HG03066 (cell line): ENCODE data around the gene HIGD1A.

Experiments used
- ATAC-seq: cut with Tn5 transposase; IDR thresholded peaks from one replicate; pipeline ENCODE4 v1.9.1; 2021; ENCODE audit warnings: low read depth; ENCODE audit not compliant: unreplicated experiment

Gene HIGD1A

DNA sequence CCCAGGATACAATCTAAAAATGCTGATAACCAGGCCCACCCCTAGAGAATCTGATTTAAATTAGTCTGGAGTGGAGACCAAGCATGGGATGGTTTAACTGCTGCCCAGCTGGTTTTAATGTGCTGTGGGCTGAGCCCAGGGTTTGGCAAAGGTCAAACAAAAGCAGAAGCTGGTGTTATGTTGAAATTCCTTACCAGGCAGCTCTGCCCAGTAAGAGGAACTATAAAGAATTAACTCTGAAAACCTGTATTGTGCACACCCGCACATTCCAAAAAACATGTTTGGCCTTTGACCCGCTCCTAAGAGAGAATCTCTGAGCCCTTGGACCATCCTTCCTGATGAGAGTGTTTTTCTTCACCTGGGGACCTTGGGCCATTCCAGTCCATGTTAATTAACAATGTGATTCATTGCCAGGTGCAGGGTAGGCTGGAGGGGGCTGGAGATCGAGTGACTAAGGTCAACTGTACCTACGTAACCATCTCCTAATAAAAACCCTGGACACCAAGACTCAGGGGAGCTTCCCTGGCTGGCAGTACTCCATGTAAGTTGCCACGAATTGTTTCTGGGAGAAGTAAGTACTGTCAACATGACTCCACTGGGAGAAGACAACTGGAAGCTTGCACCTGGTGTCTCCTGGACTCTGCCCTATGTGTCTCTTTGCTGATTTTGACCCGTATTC is 42.1 kb downstream of the HIGD1A start:
- no peak for ATAC-seq

DNA sequence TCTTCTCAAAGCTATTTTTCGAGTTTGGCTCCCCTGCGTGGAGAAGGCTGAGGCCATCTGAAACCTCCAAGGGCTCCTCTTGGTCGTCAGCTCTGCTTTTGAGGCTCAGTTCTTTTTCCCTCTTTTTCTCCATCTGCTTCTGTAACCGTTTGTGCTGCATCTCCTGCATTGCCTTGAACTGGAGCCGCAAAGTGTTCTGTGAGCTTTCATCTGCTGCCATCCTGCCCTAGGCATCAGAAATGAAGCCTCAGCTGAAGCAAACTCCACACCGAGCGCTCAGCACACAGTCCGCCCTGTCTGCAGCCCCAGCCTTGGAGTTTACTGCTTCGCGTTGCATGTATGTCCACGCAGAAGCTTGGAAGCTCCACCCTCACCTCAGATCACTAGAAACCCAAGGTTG is 46.2 kb downstream of the HIGD1A start:
- ATAC-seq: no peak

DNA sequence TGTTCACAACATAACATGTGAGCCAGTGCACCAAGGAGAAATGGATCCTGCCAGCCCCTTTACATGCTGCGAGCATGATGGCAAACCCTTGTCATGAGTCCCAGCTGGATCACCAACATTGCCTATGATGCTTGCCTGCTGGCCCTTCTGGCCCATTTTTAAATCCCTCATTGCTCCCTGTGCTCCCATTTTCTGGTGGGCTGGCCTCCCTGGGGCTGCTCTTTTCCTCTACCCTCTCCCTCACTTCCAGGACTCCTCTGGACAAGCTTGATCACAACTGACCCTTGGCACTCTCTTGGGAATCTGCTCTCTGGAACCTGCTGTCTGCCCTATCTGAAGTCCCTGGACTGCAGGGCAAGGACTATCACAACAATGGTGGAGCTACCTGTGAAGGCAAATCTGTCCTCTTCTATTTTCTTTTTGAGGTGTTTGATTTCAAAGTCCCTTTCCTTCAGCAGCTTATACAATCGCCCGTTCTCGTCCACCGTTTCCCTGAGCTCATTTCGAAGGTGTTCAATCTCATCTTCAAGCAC is 47.5 kb downstream of the HIGD1A start:
- ATAC-seq: no peak

DNA sequence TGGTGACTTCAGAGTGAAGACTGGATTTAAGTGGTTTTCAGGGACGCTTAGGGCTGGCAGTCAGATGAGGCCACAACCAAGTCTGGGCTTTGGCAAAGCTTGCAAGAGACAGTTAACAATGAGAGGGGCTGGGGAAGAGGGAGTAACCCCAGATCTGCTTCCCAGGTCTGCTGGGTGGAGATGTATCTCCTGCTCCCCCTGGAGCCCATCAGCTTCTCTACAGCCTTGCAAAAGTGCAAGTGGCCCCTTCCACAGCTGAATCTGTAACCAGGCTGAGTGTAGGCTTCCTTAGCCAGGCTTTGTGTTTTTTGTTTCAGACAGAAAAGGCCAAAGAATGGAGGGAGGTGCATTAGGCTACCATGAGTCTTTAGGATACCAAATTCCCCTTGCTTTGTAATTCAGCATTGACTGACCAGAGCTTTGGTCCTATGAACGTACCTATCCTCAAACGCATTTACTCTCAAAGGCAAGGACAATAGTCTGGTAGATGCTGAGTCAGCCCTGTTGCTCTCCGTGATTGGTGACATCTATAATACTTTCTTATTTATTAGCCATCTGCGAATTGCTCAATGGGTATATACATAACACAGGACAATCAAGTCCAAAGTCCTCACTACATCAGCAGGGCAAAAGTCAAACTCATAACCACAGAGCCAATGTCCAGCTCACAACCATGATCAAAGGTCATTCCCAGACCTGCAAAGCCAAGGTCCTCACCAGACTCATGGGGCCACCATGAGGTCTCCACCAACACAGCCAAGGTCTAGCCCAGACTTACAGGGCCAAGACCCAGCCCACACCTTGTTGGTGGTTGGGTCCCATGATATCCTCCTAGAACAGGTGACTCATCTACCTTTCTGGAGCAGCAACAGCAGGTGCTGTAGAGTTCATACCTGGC is 48.4 kb downstream of the HIGD1A start:
- ATAC-seq: no peak

DNA sequence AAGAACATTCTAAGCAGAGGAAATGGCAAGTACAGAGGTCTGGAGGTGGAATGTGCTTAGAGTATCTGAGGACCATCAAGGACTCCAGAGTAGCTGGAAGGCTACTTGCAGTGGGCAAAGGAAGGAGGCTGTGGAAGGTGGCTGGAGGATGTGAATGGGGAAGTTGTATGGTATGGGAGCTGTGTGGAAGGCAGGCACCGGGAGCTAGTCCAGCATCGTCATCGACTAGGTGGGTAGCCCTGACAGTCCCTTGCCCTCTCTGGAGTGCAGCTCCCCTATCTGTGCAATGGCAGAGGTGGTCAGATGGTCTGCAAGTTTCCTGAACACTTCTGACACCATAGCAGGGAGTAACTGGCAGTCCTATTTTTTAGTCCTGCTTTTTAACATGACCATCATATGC is 50.5 kb downstream of the HIGD1A start:
- ATAC-seq: no peak

DNA sequence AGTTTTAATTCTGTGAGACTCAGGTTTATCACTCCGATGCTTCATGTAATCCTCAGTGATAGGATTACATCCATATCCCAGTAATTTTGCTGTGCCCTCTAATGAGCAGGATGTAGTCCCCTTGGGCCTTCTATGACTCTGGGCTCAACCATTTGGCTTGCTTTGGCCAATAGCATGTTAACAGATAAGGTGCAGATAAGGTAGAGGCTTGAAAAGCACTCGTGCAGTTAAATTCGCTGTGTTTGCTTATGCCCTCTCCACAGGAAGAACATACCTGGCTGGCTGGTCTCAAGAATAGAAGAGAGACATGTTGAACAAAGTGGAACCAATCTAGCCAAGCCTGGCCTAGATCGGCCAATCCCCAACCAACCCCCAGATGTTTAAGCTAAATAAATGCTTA is 51.3 kb downstream of the HIGD1A start:
- ATAC-seq: no peak

DNA sequence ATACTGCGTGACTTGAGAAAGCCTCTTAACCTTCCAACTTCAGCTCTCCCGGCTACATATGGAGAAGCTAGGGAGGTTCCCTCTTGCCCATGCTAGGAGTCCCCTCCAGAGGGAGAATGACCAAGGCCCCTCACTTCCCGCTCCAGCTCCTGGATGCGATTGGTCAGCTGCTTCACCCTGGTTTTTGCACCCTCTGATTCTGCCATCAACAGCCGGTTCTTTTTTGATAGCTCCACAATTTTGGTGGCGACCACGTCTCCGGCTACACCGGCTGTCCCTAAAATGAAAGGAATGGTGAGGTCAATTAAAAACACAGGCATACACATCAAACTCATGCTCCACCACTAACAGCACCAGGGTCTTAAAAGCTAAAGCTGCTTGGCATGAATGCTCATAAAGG is 51.8 kb downstream of the HIGD1A start:
- ATAC-seq: no peak

DNA sequence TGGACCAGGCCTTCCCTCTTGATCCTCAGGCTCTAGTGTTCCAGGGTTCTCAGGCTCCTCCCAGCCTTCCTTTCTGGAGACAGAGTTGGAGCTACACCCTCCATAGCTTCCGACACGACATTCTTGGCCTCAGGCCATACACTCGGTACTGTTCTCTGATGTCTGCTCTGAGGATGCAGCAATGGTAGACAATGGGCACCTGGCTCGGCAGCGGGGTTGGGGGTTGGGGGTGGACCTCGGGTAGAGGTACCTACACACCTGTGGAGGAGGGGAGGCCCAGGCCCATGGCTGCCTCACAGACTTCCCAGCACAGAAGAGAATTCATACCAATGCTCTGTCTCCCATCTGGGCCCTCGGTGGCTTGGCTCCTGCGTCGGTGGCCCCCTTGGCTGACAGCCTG is 52.7 kb downstream of the HIGD1A start:
- no peak for ATAC-seq

DNA sequence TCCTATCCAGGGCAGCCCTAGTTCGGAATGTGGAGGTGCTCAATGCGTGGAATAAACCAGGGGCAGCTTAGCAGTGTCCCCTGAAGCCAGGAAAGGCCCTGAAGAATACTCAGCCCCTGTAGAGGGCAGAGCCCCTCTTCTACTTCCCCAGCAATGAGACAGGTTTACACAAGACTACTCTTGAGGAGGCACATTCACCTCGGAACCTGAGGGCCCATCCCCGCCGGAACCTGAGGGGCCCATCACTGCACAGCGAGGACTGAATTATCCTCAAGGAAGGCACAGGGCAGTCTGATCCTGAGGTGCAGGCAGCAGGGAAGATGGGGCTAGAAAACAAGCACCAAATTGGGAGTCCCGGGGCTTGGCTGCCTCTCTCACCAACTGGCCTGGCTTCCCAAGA is 53.5 kb downstream of the HIGD1A start:
- no peak for ATAC-seq

DNA sequence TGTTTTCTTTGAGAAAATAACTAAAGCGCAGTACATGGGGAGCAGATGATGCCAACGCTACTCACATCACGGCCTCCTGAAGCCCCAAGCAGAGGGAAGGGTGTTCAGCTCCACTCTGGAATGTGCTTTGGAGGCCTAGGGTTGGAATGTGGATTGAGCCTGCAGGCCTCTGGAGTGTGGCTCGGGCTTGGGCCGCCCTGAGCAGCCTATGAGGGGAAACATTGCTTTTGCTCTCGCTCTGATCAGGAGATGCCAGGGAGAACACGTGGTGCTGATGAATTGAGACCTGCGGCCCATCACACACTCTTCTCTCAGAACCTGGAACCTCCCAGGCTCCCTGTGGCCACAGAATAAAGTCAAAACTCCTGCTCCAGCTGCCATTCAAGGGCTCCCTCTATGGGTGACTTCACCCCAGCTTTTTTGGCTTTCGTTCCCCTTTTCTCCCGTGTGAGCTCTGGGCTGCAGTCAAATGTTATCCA is 54.5 kb downstream of the HIGD1A start:
- ATAC-seq: no peak

DNA sequence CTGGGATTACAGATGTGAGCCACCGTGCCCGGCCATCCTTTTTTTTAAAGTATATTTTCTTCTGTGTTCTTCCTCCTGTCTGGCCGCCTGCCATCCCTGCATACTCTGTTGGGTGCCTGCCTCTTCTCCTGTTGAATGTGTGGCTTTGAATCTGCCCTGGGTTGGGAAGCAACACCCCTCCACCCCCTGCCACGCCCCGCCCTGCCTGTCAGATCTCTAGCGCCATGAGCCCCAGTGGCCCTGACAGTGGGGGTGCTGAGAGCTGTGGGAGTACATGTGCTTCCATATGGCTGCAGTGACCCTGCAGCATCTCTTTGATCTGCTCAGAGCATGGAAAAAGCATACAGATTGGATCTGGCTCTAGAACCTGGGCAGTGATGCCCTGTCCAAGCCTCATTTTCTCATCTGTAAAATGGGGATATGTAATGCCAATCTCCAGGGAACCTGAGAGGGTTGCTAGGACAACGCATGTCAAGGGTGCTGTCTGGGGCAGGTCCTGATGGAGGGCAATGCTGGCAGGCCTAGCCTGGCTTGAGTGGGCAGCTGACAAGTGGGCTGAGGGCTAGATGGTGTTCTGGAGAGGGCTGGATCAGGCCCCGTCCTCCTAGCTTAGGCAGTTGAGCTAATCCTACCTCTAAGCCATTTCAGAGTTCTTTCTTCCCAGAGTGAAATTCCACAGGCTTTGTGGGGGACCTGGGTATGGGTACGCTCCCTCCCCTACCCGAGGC is 55.1 kb downstream of the HIGD1A start:
- no peak for ATAC-seq

DNA sequence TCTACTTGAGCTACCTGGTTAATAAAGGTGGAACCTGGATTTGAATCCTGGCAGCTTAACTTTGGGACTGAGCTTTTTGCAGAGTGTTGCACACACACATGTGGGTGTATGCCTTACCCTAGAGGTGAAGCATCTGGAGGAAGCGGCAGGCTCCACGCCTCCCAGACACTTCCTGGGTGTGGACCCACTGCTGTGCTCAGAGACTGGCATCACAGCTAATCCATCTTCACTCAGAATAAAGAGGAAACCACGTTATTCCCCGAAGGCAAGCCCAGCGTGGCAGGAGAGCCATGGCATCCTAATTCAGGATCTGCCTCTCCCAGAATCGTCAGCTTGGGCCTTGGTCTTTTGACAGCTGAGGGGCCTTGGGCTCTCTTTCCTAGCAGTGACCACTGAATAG is 56.7 kb downstream of the HIGD1A start:
- ATAC-seq: no peak

DNA sequence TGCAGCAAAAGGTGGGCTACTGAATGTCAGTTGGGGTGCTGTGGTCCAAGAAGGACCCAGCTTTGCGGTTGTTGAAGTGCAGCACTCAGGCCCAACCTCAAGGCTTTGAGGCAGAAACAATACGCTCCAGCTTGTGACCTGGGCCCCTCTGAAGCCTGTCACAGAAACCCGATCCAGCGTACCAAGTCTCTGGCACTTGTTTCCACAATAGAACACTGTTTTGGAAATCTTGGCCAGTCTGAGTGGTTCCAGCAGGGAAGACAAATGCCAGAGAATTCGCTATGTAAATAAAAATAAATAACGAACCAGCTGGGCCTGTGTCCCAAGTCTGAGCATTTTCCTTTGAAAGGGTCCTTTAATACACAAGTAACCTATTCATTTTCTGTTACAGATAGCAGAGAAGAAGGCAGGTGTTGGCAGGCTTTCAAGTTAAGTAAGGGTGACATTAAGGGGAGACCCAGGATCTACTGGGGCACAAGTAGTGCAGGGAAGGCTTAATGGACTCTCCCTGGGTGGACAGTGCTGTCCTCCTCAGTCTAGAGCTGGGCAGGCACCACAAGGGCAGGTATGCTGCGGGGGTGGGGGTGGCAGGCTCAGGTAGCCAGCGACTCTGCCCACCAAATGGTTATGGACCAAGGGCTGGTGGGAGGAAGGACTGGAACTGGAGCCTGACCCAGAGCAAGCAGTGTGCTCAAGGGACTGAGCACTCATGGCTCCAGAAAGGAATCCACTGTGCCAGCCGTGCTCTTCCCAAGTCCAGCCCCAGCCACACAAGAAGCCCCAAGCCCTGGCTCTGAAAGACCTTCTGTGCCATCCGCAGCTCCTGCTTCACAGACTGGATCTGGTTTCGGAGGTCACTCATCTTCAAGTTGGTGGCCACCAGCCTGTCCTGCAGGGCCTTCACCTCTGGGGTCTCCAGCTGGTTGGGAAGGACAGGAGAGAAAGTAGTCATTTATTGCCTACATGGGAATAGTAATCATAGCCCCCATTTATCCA is 57.5 kb downstream of the HIGD1A start:
- no peak for ATAC-seq

DNA sequence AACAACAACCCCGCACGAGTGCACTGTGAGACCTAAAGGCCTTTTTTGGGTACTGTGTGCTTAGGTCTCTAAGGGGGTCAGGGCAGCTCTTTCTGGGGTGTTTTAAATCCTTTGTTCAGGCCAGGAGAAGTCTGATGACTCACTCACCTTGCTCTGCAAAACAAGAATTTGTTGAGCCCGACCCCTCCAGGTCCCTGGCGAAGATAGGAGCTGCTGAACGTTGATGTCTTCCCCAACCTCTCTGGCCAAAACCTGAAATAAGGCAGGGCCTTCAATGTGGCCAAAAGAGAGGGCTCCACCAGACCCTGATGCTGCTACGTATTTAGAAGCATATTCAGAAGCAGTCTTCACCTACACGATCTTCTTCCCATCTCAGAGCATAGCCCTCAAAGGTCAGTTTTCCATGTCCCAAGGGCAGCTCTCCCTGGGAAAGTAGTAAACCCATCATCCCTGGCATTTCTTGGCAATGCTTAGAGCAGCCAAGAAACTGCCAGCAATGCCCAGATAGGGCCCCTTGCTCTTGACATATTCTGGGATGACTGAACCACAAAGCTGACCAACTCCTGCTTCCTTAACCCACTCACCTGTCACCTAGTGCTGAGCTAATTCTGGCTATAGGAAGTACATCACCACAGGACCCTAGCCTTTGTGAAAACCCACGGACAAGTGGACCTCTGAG is 58.4 kb downstream of the HIGD1A start:
- no peak for ATAC-seq

DNA sequence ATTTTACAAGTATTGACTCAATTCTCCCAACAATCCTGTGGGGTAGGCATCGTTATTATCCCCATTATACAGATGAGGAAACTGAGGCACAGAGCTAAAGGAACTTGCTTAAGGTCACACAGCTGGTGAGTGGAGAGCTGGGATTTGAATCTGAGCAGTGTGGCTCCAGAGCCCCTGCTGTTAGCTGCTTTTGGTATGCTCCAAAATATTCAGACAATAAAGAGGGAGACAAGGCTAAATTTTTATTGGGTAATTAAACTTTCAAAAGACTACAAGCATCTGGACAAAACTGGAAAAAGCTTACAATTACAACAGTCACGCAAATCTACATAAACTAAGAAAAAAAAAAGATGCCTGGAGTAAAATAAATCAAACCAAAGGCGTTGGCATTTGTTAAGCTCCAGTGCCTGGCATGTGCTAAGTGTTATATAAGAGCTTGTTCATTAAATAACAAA is 59.0 kb downstream of the HIGD1A start:
- ATAC-seq: no peak

DNA sequence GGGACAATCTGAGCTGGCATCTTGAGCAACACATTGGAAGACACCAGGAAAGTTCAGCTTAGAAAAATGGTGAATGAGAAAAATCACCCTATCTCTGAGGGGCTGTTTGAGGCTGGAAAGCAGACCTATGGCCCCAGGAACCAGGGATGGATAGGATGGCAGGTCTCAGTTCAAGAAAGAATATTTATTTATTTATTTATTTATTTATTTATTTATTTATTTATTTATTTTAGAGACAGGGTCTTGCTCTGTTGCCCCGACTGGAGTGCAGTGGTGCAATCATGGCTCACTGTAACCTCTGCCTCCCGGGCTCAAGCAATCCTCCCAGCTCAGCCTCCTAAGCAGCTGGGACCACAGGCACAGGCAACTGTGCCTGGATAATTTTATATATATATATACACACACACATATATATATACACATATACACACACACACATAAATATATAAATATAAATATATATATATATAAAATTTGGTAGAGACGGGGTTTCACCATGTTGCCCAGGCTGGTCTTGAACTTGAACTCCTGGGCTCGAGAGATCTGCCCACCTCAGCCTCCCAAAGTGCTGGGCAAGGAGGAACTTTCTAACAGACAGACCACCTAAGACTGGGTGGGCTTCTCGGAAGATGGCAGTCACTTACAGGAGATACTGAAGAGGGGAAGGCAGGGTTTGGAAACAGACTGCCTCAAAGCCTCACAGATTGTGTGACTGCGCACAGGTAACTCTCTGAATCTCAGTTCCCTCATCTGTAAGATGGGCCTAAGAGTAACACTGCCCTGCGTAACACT is 60.9 kb downstream of the HIGD1A start:
- ATAC-seq: no peak

DNA sequence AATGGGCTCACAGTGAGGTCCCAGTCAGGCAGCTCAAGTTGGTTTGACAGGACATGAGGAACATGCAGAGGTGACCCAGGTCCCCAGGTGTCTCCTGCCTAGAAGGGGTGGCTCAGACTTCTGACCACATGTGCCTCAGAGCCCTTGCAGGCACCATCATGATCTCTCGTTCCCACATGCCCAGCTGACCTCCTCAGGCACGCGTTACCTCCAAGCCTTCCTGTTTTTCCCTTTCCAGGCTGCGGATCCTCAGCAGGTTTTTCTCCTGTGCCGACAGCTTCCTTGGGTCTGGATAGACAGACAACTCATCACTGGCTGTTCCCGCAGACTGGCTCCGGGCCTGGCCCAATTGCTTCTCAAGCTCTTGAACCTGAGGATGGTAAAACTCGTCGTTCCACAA is 61.6 kb downstream of the HIGD1A start:
- ATAC-seq: no peak

DNA sequence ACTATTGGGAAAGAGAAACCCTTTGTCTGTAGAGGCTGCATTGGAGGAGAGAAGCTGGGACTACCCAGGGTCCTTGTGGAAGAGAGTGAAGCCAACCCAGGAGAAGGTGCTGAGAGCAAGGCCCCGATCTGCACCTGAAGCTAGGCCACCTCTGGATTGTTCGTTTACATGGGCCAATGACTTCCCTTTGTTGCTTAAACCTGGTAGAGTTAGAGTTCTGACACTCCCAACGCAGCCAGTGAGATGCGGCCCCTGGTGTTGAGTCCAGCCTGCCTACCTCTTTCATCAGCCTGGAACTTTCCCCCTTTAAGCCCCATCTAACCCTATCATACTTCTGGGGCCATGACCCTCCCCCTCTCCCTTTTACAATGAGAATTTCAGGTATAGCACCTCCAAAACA is 62.0 kb downstream of the HIGD1A start:
- no peak for ATAC-seq
